ENCODE results near the gene CDK4. TPM values are rescaled to one million over a fixed set of nuclear protein-coding genes. Genes with fewer than 3 reads are reported as not detected.

CDK4 gene
- total RNA-seq, 1 donor from 2014 or later = 146 TPM

DNA sequence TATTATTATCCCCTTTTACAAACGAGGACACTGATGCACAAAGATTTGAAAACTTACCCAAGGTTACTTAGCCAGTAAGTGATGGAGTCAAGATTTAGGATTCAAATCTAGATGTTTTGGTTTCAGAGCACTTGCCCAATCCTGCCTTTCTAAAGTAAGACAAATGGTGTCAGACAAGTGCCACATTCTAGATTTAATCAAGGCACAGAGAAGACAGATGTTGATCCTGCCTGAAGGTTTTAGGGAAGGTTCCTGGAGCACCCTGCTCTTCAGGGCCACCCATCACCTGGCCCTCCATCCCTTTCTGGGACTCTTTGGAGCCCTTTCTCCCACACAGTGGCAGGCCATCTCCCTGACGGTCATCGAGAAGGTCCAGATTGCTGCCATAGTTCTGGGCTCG lies 5.7 kb upstream of the CDK4 start:
- no peak for DNase-seq (ENCODE audit: low read depth in 2 of 2)

DNA sequence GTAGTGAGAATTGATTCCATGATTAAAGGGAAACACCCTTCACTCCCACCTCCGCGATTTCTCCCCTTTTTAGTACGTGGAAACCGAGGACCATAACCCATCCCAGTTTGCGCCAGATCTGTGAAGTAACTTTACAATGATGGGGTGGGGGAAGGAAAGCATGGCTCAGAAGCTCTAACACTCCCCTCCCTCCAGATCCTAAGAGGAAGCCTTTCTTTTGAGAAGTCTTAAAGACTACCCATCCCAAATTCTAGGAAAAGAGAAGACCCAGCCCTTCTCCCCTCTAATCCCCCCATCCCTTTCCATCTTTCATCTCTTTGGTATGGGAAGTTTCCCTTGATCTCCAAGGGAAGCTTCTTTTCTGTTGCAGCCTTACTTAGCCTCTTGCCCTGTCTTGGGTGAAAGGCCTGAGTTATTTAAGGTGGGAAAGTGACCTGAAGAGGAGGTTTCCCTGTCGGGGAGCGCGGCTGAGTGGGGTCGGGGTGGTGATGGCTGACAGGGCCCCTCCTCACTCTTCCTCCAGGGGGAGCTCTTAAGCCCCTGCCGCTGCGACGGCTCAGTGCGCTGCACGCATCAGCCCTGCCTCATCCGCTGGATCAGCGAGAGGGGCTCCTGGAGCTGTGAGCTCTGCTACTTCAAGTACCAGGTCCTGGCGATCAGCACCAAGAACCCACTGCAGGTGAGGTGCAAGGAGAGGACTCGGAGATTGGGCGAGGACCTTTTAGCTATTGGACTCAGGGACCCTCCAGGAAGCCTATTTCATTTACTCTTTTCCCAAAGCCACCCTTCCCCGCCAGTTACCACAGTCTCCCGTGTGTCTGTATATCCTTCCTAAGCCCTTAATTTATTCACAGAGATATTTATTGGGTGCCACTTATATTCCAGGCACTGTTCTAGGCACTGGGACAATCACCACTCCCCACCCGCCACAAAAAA lies 4.6 kb upstream of the CDK4 start:
- DNase-seq (ENCODE audit: low read depth in 2 of 2) = peak in 1 of 2 donors; percentile 45

DNA sequence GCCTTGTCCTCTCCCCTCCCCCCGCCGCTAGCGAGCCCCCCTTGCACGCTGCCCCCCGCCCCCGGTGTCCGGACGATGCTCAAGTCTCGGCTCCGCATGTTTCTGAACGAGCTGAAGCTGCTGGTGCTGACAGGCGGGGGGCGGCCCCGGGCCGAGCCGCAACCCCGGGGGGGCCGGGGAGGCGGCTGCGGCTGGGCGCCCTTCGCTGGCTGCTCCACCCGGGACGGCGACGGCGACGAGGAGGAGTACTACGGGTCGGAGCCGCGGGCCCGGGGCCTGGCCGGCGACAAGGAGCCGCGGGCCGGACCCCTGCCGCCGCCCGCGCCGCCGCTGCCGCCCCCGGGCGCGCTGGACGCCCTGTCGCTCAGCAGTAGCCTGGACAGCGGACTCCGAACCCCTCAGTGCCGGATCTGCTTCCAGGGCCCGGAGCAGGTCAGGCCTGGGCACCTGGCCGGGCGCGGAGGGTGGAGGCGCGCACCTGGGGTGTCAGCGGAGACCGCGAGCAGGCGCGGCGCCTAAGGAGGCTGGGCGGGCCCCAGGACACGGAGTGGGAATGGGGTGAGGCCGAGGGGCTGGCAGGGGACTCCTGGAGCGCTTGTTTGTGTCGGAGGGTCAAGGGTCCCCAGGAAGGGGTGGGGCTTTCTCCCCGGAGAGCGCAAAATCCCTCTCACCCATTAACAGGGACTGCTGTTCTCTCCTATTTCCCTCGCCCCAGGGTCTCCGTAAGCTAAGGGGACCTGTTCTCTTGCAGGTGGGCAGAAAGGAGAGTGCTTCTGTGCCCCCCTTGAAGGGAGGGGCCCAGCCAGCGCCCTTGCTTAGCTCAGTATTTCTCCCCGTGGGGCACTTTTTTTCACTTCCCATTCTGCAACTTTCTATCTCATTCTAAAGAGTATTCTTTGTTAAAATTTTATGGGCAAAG lies 3.6 kb upstream of the CDK4 start:
- DNase-seq (ENCODE audit: low read depth in 2 of 2) = no peak

DNA sequence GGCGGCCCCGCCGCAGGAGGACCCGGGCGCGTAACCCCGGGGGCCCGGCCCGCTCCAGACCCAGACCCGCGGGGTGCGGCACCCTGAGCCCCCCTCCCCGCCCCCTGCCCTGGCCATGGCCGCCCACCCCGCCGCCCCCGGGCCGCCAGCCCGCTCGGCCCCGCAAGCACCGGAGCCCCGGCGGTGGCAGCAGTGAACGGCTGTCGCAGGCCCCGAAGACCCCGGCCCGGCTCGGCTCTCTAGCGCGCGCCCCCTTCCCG lies 3.0 kb upstream of the CDK4 start:
- no peak for DNase-seq (ENCODE audit: low read depth in 2 of 2)

DNA sequence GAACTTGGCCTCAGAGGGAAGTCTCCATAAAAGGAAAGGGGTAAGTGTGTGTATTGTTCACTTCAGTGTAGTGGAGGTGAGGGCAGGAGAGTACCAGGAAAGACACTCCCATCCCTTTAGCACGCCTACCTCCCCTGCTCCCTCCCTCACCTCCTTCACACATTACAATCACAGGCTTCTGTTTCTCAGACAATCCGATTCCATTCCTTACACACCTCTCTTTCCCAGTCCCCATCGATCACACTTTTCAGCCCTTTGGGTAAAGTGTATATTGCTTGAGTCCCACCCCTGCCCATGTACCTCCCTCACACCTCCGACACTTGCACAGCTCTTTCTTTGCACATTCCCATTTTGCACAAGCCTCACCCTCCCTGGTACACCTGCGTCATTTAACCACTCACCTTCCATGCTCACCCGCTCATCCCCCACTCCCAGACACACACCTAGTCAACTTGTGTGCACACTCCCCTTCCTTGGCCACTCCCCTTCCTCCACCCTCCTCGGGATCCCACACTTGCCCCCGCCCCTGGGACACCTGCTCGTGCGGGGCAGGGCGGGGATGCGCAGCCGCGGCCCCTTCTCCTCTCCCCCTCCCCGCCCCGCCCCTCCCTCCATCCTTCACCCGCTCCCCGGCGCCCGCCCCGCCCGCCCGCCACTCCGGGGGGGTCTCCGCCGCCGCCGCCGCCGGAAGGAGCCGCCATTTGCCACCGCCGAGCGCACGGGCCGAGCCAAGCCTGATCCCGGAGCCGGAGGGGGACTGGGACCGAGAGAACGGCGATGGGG lies 2.5 kb upstream of the CDK4 start, which contains the start of gene MARCHF9:
Gene MARCHF9 (plus strand): TSS at position 693 of the 783 bp plus-strand sequence. CDS start 426 bp downstream, outside the sequence.
- DNase-seq (ENCODE audit: low read depth in 2 of 2) = no peak

DNA sequence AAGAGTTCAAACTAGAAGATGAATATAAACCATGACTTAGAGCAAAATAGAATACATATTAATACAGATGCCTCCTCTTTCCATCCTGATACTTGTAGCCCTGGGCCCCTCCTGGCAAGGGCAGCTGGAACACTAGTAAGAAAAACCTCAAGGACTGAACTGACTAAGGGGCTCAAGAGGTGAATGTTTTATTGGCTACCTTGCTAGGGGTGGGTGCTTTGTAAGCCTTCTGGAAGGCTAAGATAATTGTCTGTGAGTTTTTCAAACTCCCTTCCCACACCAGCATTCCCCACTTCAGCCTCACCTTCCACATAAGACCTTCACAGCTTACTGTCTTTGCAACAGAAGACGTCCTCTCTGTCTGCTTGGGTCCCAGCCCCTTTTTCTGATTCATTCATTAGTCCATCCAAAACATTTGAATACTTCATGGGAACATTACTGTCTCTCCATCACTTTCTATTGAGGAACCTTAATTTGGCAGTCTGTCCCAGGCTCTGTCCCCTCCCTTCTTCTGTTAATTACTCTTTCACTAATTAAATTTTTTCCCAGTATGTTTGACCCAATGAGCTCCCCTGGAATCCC lies 1.7 kb upstream of the CDK4 start:
- DNase-seq (ENCODE audit: low read depth in 2 of 2) = no peak

DNA sequence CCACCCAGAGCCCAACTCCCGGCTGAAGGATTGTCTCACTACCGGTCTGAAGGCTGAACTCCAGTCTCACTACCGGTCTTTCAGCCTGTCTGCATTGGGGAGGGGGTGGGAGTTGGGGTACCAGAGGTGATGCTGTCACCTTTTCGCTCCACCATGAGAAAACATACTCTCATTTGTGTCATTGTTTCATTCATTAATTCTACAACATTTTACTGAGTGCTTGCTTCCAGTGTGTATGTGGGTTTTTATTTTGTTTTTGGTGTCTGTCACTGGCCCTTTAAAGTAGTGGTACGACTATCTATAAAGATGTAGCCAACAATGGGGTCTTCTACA lies 524 bp upstream of the CDK4 start:
- DNase-seq (ENCODE audit: low read depth in 2 of 2) = no peak

DNA sequence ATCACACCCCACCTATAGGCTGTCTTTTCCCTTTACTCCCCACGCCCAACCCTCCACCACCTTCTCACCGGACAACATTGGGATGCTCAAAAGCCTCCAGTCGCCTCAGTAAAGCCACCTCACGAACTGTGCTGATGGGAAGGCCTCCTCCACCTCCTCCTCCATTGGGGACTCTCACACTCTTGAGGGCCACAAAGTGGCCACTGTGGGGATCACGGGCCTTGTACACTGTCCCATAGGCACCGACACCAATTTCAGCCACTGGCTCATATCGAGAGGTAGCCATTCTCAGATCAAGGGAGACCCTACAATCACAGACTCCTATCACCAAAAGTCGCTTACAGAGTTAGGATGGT lies 700 bp downstream of the CDK4 start:
- DNase-seq (ENCODE audit: low read depth in 2 of 2) = no peak

DNA sequence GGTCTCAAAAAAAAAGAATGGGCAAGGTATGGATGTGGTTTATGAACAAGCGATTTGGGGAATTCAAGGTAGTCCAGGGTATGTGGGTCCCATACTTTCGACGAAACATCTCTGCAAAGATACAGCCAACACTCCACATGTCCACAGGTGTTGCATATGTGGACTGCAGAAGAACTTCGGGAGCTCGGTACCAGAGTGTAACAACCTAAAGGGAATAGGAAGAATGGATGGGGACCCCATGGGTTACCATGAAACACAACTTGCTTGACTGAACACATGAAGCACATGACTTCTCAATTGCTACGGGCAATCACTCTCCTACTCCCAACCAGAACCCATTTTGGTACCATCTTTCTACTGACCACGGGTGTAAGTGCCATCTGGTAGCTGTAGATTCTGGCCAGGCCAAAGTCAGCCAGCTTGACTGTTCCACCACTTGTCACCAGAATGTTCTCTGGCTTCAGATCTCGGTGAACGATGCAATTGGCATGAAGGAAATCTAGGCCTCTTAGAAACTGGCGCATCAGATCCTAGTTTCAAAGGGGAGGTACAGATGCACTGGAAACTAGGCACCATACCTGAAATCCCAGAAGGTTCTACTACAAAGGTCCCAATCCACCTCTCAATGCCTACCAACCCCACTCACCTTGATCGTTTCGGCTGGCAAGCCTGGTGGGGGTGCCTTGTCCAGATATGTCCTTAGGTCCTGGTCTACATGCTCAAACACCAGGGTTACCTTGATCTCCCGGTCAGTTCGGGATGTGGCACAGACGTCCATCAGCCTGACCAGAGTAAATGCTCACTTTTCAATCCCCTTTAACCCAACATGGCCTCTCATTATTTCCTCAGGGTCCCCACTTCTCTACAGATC lies 1.3 kb downstream of the CDK4 start:
- DNase-seq (ENCODE audit: low read depth in 2 of 2) = no peak

DNA sequence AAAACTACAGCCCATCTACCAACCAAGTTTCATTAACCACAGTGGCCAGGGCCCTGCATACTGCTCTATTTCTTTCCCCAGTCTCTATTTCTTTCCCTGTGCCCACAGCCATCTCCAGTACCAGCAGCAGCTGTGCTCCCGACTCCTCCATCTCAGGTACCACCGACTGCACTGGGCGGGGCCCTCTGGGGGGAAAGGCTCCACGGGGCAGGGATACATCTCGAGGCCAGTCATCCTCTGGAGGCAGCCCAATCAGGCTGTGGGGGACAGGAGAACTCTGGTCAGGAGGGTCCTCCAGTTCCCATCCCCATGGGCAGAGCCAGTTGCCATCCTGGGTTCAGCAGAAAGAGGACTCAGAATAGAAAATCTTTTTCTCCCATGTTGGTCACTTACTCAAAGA lies 3.0 kb downstream of the CDK4 start:
- DNase-seq (ENCODE audit: low read depth in 2 of 2) = no peak

DNA sequence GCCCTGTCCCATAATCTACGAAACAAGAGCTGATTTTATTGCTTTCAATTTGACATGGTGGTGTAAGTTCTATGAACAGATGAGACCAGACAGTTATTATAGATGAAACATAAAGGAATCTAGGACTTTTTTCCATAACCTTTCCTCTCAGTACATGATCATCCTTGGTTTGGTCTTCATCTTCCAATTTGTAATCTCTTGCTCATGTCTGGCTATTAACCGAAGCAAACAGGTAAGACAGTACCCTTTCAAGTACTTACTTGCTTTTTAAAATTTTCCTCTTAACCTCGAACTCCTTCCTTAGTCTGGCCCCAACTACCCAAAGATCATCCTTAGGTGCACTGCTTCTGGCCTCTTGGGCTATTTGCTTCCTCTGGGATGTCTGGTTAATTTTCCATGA lies 6.1 kb downstream of the CDK4 start:
- no peak for DNase-seq (ENCODE audit: low read depth in 2 of 2)

DNA sequence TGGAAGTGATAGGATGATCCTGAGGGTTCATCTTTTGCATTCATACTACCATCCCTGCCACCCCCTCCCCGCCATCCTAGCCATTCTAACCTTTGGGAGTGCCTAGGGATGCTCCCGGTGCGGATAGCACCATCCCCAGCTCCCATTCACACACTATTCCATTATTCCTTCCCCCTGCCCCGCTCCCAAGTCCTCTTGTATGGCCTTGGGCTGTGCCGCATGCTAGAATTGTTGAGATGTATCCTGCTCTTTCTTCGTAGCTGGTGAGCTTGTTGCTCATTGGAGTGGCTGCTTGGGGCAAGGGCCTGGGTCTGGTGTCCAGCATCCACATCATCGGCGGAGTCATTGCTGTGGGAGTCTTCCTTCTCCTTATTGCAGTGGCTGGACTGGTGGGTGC lies 6.6 kb downstream of the CDK4 start:
- DNase-seq (ENCODE audit: low read depth in 2 of 2) = no peak

DNA sequence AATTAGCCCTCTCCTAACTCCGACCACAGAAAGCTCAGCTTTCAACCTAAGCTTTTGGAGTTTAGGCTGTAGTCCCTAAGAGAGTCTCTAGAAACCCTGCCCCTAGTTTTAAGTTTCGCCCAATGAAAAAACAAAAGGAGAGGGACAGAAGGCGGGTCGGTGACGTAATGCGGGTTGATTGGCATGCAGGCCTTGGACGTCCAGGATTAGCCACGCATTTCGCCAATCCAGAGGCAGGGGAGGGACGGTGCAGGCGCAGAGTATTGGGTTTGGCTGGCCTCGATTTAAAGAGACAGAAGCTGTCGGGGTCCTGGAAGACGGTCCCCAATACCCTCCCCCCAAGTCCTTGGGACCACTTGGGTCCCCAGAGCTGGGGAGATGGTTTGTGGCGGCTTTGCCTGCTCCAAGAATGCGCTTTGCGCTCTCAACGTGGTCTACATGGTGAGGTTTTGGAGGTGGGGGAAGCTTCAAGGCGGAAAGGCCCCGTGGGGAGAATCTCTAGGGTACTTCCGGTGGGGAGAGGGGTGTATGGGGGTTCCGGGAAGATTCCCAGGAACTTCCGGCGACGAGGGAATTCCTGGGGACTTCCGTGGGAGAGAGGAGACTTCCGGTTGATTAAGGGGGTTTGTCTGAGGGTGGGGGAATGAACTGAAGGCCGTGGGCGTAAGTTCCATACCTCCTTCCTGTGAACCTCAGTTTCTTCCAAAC lies 7.2 kb downstream of the CDK4 start, which contains the start of gene TSPAN31:
Gene TSPAN31 (plus strand): TSS at position 263 of the 708 bp plus-strand sequence. CDS start 116 bp downstream, at position 379.
- peak; percentile 98 to 99 for DNase-seq (ENCODE audit: low read depth in 2 of 2)

DNA sequence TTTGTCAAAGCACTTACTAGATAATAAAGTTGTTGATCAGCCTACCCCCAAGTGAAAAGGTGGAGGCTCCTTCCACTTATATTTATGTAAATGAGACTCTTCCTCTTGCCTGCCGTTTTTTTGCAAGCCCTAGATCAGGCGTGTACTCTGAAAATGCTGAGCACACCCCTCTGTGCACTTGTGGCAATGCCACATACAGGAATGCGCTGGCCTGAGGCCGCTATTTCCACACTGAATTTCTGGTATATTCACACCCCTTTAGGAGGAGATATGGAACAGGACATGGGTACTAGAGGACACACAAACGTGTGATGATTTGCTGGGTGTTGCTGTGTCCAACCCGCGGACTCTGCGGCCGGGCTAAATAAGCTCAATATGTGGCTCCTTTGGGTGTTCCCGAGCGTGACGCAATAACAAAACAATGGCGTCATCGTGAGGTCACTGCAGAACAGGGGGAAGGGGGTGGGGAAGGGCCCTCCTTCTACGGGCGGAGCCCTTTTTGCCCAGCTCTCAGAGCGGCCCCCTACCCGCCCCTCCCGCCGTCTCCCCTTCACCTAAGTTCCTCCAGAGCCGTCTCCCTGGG lies 7.8 kb downstream of the CDK4 start:
- peak in 1 of 2 donors; percentile 65 for DNase-seq (ENCODE audit: low read depth in 2 of 2)

DNA sequence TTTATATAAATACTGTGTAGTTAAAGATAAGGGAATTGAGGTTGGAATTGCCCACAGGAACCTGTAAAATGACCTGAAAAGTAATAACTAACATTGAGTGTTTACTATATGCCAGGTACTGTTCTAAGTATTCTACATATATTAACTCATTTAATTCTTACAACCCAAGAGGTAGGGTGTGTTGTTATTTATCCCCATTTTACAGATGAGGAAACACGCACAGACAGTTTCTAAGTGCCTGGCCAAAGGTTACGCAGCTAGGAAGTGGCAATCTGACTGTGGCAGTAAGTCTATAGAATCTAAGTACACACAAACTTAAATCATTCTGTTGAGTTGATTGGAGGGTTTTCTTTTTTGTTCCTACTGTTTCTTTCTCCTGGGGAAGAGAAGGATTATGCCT lies 8.3 kb downstream of the CDK4 start:
- DNase-seq (ENCODE audit: low read depth in 2 of 2) = no peak

DNA sequence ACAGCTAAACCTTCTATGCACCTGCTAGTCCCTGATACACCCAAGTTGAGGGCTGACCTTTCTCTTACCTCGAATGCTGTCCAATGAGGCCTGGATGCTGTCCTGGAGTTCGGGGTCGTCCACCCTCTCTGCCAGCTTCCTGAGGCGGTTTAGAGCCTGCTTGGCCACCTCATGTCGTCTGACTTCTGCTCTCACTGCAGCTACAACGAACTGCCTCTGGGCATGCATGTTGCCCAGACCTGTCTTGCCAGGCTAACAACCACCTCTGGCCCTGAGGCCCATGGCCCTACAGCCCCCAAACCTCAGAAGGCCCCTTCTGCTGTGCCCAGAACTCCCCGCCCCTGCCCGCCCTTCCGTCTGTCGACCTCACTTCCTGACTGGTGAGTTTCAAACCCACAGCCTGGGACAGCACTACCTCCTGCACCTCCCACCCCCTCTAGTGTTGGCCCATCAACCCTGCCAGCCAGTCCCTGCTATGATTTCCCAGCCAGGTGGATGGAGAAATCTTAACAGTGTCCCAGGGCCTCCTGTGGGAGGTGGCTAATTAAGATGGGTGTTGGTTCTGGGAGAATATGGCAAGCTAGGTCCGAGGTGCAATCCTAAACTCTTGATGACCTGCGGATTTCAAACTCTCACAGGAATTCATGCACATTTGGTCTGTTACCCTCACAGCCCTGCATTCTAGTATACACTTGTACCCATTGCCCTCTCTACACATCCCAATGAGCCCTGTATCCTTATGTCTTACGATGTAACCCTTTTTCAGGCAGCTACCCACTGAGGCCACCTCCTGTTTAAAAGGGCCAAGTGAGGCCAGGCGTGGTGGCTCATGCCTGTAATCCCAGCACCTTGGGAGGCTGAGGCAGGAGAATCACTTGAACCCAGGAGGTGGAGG lies 10.0 kb downstream of the CDK4 start:
- no peak for DNase-seq (ENCODE audit: low read depth in 2 of 2)

DNA sequence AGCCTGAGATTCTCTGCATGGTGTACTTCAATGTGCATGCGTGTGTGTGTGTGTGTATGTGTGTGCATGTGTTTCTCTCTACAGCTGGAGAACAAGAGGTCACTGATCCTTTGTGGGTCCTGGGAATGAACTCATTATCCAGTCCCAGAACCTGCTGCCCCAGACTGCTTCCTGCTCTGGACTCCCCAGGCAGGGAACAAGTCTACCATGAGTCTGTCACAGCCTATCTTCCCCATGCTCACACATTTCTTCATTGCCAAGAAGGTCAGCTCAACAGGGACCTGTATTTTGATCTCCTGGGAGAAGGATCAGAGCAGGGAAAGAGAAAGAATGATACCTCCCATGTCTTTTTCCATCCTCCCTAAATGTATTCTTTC lies 10.7 kb downstream of the CDK4 start:
- no peak for DNase-seq (ENCODE audit: low read depth in 2 of 2)

DNA sequence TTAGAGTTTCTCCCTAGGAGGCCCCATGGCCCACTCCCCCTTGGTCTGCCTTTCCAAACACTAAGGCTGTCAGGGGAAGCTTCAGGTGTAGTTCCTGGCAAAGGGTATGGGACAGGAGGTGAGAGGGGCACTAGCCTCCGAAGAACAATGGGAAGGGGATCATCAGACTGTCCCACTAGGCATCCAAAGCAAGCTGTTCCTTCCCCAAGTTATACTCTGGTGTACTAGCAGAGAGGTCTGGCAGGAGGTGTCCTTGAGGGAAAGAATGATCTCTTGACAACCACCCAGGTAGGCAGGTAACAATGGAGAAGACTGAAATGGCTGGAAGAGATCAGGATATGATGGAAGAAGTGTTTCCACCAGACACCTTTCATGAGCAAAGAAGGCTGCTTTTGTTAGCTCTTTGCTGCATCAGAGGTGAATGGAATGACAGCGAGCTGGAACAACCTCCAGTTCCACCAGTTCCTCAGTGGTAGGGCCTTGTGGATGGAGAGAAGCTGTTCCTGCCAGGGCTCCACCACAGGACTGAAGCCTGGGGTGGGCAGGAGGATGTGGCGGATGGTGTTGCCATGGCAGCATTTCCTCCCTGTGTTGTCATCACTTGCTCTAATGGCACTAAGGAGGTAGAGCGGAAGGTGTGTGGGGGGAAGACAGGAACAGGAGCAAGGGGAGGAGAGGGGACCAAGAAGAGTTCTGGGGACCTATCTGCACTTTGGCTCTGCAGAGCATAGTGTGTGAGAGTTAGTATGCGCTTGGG lies 11.3 kb downstream of the CDK4 start:
- peak in 1 of 2 donors; percentile 38 for DNase-seq (ENCODE audit: low read depth in 2 of 2)

Measured in dermis microvascular lymphatic vessel endothelial cell (primary cell).